HepG2 (cell line): Measurements from ENCODE around the gene PRMT2. TPM values are rescaled to one million over a fixed set of nuclear protein-coding genes. Genes with fewer than 3 reads are reported as not detected.

Experiments
- CCDC6 ChIP-seq: sonication (generic); formaldehyde crosslinking; IDR thresholded peaks from 2 replicates; pipeline ENCODE4 v1.8.1; 2022; ENCODE audit warnings: mild to moderate bottlenecking, missing genetic modification reagents, moderate library complexity
- HHEX ChIP-seq: IDR thresholded peaks from 2 replicates; pipeline ENCODE4 v1.6.1; 2016; ENCODE audit warnings: control low read depth
- HOXA3 ChIP-seq: sonication (generic); formaldehyde crosslinking; IDR thresholded peaks from 2 replicates; pipeline ENCODE4 v1.5.0; 2020; ENCODE audit warnings: missing genetic modification reagents
- NFRKB ChIP-seq: fragments of 450-650 bp; IDR thresholded peaks from 2 replicates; pipeline ENCODE4 v1.6.1; 2017
- RBM39 ChIP-seq: fragments of 200-400 bp; formaldehyde crosslinking; IDR thresholded peaks from one replicate; pipeline ENCODE4 v1.6.1; 2018; ENCODE audit warnings: antibody characterized with exemption, mild to moderate bottlenecking, low read depth, low read length; ENCODE audit not compliant: poor library complexity, severe bottlenecking
- REXO4 ChIP-seq: sonication (generic); formaldehyde crosslinking; IDR thresholded peaks from 2 replicates; pipeline ENCODE4 v1.8.0; 2022; ENCODE audit warnings: missing genetic modification reagents, mild to moderate bottlenecking, borderline replicate concordance
- ZNF225 ChIP-seq: sonication (generic); formaldehyde crosslinking; IDR thresholded peaks from 2 replicates; pipeline ENCODE4 v1.4.0; 2020; ENCODE audit warnings: mild to moderate bottlenecking, missing genetic modification reagents
- ZNF556 ChIP-seq: sonication (generic); formaldehyde crosslinking; IDR thresholded peaks from 2 replicates; pipeline ENCODE4 v1.4.0; 2020; ENCODE audit warnings: mild to moderate bottlenecking, missing genetic modification reagents, borderline replicate concordance
- ZNF619 ChIP-seq: sonication (generic); formaldehyde crosslinking; IDR thresholded peaks from 2 replicates; pipeline ENCODE4 v1.4.0; 2020; ENCODE audit warnings: mild to moderate bottlenecking, missing genetic modification reagents
- polyA plus RNA-seq, 8 experiments: library from polyadenylated mRNA; depleted of rRNA in 3 of 8; stranded (reverse) in 7 of 8; unstranded in 1 of 8; fragments of >200 nt; fragmentation: Illumina TruSeq in 4 of 8; extraction: Trizol in 4 of 8; gene quantifications; 2 replicates each; pipeline versions ENCODE4 v1.2.1 to v1.2.3, GENCODE V29; 2011 to 2016; ENCODE audit warnings: low read depth in 4 of 8, missing spikeins in 1 of 8, mixed read lengths in 1 of 8; ENCODE audit not compliant: insufficient read depth in 1 of 8
- total RNA-seq, 5 experiments: library from RNA; depleted of rRNA; stranded (reverse); fragments of >200 nt; fragmentation: Illumina TruSeq; extraction: Trizol; gene quantifications; 2 replicates each; pipeline ENCODE4 v1.2.3, GENCODE V29; 2016; ENCODE audit warnings: low read depth in 1 of 5
- TF ChIP-seq, protein P1 (sequence below): sonication (generic); formaldehyde crosslinking; IDR thresholded peaks from 2 replicates; pipeline ENCODE4 v1.8.1; 2023; ENCODE audit warnings: mild to moderate bottlenecking, missing genetic modification reagents
- TF ChIP-seq, protein P2 (sequence below): sonication (generic); formaldehyde crosslinking; IDR thresholded peaks from 2 replicates; pipeline ENCODE4 v1.5.0; 2020; ENCODE audit warnings: missing genetic modification reagents
- TF ChIP-seq, protein P3 (sequence below): sonication (generic); formaldehyde crosslinking; IDR thresholded peaks from 2 replicates; pipeline ENCODE4 v1.5.1; 2020; ENCODE audit warnings: mild to moderate bottlenecking, missing genetic modification reagents
- TF ChIP-seq, protein P4 (sequence below), 2 experiments: sonication (generic) in 1 of 2; formaldehyde crosslinking in 1 of 2; IDR thresholded peaks; 2 replicates each; pipeline versions ENCODE4 v1.6.1 to v1.9.0; 2014 to 2022; ENCODE audit warnings: antibody characterized with exemption in 1 of 2, borderline replicate concordance in 1 of 2, inconsistent platforms in 1 of 2, low read depth in 1 of 2, missing genetic modification reagents in 1 of 2
- TF ChIP-seq, protein P5 (sequence below): IDR thresholded peaks from 2 replicates; pipeline ENCODE4 v1.6.1; 2016; ENCODE audit warnings: missing compliant biosample characterization, missing genetic modification reagents, borderline replicate concordance

The PRMT2 gene
- total and polyA plus RNA-seq, 2 of the 13 experiments (the other 11 are each of a cell fraction or from before 2014, with no cell fraction given): 54.4 to 78.8 TPM

DNA sequence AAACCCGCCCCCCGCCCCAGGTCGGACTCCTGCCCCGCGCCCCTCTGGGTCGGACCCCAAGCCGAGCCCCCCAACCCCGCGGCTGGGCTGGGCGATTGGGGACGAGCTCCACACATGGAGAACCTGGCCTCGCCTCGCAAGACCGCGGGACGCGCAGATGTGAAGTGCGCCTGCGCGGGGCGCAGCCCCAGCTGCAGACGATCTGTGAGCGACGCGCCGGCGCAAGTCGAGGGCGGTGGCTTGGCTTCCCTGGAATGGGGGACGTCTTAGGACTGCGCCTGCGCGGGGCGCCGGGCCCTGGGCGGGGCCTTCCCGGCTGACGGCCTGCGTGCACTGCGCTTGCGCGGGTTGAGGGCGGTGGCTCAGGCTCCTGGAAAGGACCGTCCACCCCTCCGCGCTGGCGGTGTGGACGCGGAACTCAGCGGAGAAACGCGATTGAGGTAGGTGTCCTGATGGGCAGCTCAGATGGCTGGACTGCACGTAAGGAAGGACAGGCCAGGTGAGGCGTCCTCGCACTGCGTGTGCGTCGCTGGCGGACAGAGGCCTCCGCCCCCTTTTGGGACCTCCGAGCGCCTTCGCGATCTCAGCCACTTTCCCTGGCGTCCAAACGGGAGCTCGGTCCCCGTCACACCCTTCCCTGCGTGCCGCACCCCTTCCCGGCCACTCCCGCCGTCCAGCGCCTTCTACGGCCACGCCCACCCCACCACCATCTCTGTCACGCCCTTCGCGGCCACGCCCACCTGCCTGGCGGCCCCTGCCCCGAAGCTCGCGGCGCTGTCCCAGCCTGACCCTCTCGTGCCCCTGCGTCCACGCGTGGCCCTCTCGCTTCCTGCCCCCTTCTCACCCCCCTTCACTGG lies at the start of gene PRMT2 (continued):
- TF ChIP-seq ZNF225 (CRISPR knock-in tag) (peak; percentile 84), REXO4 (no peak), ZNF619 (CRISPR knock-in tag) (peak; percentile 79), ZNF556 (CRISPR knock-in tag) (peak; percentile 85; the same call in 1 of the 2 replicates), HHEX (no peak), RBM39 (peak; percentile 85), NFRKB (no peak), HOXA3 (CRISPR knock-in tag) (peak; percentile 66), CCDC6 (CRISPR knock-in tag) (peak; percentile 86)
- TF ChIP-seq, protein P1, sequence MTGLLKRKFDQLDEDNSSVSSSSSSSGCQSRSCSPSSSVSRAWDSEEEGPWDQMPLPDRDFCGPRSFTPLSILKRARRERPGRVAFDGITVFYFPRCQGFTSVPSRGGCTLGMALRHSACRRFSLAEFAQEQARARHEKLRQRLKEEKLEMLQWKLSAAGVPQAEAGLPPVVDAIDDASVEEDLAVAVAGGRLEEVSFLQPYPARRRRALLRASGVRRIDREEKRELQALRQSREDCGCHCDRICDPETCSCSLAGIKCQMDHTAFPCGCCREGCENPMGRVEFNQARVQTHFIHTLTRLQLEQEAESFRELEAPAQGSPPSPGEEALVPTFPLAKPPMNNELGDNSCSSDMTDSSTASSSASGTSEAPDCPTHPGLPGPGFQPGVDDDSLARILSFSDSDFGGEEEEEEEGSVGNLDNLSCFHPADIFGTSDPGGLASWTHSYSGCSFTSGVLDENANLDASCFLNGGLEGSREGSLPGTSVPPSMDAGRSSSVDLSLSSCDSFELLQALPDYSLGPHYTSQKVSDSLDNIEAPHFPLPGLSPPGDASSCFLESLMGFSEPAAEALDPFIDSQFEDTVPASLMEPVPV (CRISPR knock-in tag): peak; percentile 93; the same call in 1 of the 2 replicates
- TF ChIP-seq, protein P2, sequence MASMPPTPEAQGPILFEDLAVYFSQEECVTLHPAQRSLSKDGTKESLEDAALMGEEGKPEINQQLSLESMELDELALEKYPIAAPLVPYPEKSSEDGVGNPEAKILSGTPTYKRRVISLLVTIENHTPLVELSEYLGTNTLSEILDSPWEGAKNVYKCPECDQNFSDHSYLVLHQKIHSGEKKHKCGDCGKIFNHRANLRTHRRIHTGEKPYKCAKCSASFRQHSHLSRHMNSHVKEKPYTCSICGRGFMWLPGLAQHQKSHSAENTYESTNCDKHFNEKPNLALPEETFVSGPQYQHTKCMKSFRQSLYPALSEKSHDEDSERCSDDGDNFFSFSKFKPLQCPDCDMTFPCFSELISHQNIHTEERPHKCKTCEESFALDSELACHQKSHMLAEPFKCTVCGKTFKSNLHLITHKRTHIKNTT (CRISPR knock-in tag): no peak
- TF ChIP-seq, protein P3, sequence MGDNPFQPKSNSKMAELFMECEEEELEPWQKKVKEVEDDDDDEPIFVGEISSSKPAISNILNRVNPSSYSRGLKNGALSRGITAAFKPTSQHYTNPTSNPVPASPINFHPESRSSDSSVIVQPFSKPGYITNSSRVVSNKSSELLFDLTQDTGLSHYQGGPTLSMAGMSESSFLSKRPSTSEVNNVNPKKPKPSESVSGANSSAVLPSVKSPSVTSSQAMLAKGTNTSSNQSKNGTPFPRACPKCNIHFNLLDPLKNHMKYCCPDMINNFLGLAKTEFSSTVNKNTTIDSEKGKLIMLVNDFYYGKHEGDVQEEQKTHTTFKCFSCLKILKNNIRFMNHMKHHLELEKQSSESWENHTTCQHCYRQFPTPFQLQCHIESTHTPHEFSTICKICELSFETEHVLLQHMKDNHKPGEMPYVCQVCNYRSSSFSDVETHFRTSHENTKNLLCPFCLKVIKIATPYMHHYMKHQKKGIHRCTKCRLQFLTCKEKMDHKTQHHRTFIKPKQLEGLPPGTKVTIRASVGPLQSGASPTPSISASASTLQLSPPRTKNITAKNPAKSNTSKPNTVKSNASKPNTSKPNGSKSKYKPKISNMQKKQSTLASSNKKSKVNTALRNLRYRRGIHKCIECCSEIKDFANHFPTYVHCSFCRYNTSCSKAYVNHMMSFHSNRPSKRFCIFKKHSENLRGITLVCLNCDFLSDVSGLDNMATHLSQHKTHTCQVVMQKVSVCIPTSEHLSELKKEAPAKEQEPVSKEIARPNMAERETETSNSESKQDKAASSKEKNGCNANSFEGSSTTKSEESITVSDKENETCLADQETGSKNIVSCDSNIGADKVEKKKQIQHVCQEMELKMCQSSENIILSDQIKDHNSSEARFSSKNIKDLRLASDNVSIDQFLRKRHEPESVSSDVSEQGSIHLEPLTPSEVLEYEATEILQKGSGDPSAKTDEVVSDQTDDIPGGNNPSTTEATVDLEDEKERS (CRISPR knock-in tag): peak; percentile 84; the same call in 1 of the 2 replicates
- TF ChIP-seq, protein P4, sequence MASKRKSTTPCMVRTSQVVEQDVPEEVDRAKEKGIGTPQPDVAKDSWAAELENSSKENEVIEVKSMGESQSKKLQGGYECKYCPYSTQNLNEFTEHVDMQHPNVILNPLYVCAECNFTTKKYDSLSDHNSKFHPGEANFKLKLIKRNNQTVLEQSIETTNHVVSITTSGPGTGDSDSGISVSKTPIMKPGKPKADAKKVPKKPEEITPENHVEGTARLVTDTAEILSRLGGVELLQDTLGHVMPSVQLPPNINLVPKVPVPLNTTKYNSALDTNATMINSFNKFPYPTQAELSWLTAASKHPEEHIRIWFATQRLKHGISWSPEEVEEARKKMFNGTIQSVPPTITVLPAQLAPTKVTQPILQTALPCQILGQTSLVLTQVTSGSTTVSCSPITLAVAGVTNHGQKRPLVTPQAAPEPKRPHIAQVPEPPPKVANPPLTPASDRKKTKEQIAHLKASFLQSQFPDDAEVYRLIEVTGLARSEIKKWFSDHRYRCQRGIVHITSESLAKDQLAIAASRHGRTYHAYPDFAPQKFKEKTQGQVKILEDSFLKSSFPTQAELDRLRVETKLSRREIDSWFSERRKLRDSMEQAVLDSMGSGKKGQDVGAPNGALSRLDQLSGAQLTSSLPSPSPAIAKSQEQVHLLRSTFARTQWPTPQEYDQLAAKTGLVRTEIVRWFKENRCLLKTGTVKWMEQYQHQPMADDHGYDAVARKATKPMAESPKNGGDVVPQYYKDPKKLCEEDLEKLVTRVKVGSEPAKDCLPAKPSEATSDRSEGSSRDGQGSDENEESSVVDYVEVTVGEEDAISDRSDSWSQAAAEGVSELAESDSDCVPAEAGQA (IDR thresholded peaks at IDR 0.05; ENCODE audit: low read depth): peak; percentile 14; the same call in 1 of the 2 replicates
- TF ChIP-seq, protein P4 (CRISPR knock-in tag; IDR thresholded peaks at IDR 0.05; ENCODE audit: borderline replicate concordance): no peak
- TF ChIP-seq, protein P5, sequence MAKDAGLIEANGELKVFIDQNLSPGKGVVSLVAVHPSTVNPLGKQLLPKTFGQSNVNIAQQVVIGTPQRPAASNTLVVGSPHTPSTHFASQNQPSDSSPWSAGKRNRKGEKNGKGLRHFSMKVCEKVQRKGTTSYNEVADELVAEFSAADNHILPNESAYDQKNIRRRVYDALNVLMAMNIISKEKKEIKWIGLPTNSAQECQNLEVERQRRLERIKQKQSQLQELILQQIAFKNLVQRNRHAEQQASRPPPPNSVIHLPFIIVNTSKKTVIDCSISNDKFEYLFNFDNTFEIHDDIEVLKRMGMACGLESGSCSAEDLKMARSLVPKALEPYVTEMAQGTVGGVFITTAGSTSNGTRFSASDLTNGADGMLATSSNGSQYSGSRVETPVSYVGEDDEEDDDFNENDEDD (CRISPR knock-in tag): peak; percentile 80; the same call in 1 of the 2 replicates
